Measurements from ENCODE around the gene DNAJC30.

GRCh38 chr7:73685311-73685710 lies 2.1 kb upstream of the DNAJC30 start:
- no peak for TF ChIP-seq CREB1 (CRISPR knock-in tag; IDR thresholded peaks at IDR 0.05; ENCODE audit: low read depth)
- TF ChIP-seq CTCF (conservative IDR thresholded peaks at IDR 0.05; ENCODE audit: low read depth in 2 of 2), result no peak
- TF ChIP-seq NANOG (IDR thresholded peaks at IDR 0.05; ENCODE audit: borderline replicate concordance), result no peak
- TF ChIP-seq EZH2phosphoT487 (IDR thresholded peaks at IDR 0.05; ENCODE audit: unreplicated experiment), result no peak
- no peak for TF ChIP-seq REST (IDR thresholded peaks at IDR 0.05; ENCODE audit: unreplicated experiment)
- TF ChIP-seq POLR2AphosphoS5 (IDR thresholded peaks at IDR 0.05; ENCODE audit: low read depth), result no peak
